Measurements from ENCODE around the gene TBCK. TPM values are rescaled to one million over a fixed set of nuclear protein-coding genes. Genes with fewer than 3 reads are reported as not detected.

The TBCK gene
- total and polyA plus RNA-seq, 2 of the 8 experiments (the other 6 are each of a cell fraction or from before 2014, with no cell fraction given) = 10.2 to 18.7 TPM

DNA sequence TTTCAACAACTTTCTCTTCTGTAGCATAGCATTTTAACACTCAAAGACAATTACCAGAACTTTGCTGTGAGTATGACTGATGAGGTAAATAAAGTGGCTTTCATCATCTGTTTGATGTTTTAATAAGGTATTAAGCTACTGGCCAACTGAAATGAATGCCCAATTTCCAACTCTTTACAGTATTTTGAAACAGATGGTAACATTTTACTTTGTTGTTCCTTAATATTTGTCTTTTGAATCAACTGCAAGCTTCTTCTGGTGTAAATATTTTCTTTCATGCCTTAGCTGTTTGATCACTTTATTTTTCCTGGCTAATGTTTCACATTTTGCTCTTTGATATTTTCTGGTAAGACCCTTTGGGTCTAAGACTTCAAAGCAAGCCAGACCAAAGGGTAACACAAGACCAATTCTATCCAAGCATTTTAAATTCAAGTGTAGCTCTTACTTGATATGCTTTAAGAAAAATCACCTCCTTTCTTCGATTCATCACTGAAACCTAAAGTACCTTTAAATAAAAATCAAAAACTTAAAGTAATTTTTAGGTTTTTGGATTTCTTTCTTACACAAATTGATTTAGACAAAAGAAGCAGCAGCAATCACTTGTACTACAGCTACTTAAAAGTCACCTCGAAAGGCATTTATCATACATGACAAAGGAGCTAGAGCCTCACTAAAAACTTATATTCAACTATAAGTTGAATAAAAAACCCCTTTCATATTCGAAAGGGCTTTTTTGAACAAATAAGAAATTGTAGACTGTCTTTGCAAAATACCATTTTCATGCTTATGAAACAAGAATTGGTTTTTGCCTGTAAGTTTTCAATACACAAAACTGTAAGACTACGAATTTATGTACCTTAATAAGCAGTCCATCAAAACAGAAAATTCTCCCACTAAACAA lies 57.6 kb downstream of the TBCK start:
- Histone ChIP-seq H4K8ac (ENCODE audit: extremely low read depth, insufficient read depth, low read length) (no peak overlapping the region), H3K4me3 (ENCODE audit: extremely low read depth in 1 of 4, insufficient read depth in 2 of 4, low read depth in 3 of 4, low read length in 4 of 4) (no peak overlapping the region), H3K27me3 (replicated peaks in 1 of 4; ENCODE audit: control insufficient read depth in 3 of 4, extremely low read depth in 1 of 4, insufficient read depth in 3 of 4, low read length in 3 of 4) (no peaks in the 10 kb centered on the region), H2BK20ac (ENCODE audit: low read length) (no peak overlapping the region), H2AK5ac (ENCODE audit: low read depth, low read length) (no peak overlapping the region), H2AFZ (ENCODE audit: low read length) (no peak overlapping the region), H2BK12ac (ENCODE audit: low read depth, low read length) (no peak overlapping the region), H3K36me3 (ENCODE audit: control insufficient read depth in 2 of 4, insufficient read depth in 4 of 4, low read length in 3 of 4) (no peaks in the 10 kb centered on the region; a peak in 1 of 8 replicates), H3K9me3 (ENCODE audit: insufficient read depth in 2 of 2, low read depth in 1 of 2, low read length in 1 of 2) (no peaks in the 10 kb centered on the region), H3K79me2 (ENCODE audit: control insufficient read depth in 1 of 2, insufficient read depth in 2 of 2, low read length in 2 of 2) (no peaks in the 10 kb centered on the region), H4K91ac (replicated peaks; ENCODE audit: insufficient read length, low read length) (no peak overlapping the region), H3K4me2 (ENCODE audit: insufficient read depth in 1 of 2, low read depth in 2 of 2, low read length in 2 of 2) (no peak overlapping the region), H3K56ac (replicated peaks; ENCODE audit: insufficient read length, low read depth, low read length) (no peak overlapping the region), H4K5ac (ENCODE audit: insufficient read length, low read depth, low read length) (no peak overlapping the region), H3K23me2 (ENCODE audit: low read depth, low read length) (no peaks in the 10 kb centered on the region), H2BK120ac (replicated peaks; ENCODE audit: low read depth, low read length) (no peak overlapping the region), H3K27ac (ENCODE audit: low read depth, low read length) (no peak overlapping the region), H3K18ac (ENCODE audit: extremely low read depth, low read length) (no peak overlapping the region), H3K14ac (ENCODE audit: insufficient read length) (no peak overlapping the region), H3K4me1 (replicated peaks in 1 of 4; ENCODE audit: control insufficient read depth in 3 of 4, insufficient read depth in 4 of 4, low read length in 3 of 4) (peaks cover 0 to 5% (median 0%) of the 10 kb centered on the region in 4 experiments; a peak in 1 of 7 replicates), H3K23ac (ENCODE audit: insufficient read length) (no peak overlapping the region), H4K20me1 (replicated peaks in 1 of 2; ENCODE audit: control insufficient read depth in 1 of 2, insufficient read depth in 2 of 2, low read length in 2 of 2) (peaks cover 0 to 2% of the 10 kb centered on the region in 2 experiments), H2BK5ac (ENCODE audit: low read depth, low read length) (no peak overlapping the region), H2BK15ac (ENCODE audit: low read length) (no peak overlapping the region), H3K4ac (replicated peaks; ENCODE audit: insufficient read length, low read depth, low read length) (no peak overlapping the region), H3K9ac (replicated peaks in 1 of 4; ENCODE audit: extremely low read depth in 1 of 4, low read depth in 3 of 4, low read length in 3 of 4) (no peak overlapping the region), H3K79me1 (ENCODE audit: low read depth, low read length) (no peaks in the 10 kb centered on the region)
- ChIA-PET CTCF (ENCODE audit: partially characterized antibody) (interaction anchor here (1.0 to 2.1 kb wide), 2 partner anchors 8 to 20 kb away, joined by 3 to 6 read pairs; no protein-coding TSS in a partner anchor), POLR2A (ENCODE audit: partially characterized antibody) (no interaction called here)
- WGBS, 2 experiments (ENCODE audit: extremely low coverage in 1 of 2, insufficient coverage in 1 of 2, insufficient read length in 1 of 2, insufficient replicate concordance in 2 of 2, low coverage in 1 of 2, low lambda C conversion rate in 2 of 2, missing lambda C conversion rate in 1 of 2) = 74% methylated on average over 4 of the region's 4 CpGs; no CpG with 5 or more reads in 1 of the 2 experiments
- FAIRE-seq = no peak
- DNase-seq (ENCODE audit: low read depth in 1 of 2, low spot score in 2 of 2) = no peak
- TF ChIP-seq, protein P1, sequence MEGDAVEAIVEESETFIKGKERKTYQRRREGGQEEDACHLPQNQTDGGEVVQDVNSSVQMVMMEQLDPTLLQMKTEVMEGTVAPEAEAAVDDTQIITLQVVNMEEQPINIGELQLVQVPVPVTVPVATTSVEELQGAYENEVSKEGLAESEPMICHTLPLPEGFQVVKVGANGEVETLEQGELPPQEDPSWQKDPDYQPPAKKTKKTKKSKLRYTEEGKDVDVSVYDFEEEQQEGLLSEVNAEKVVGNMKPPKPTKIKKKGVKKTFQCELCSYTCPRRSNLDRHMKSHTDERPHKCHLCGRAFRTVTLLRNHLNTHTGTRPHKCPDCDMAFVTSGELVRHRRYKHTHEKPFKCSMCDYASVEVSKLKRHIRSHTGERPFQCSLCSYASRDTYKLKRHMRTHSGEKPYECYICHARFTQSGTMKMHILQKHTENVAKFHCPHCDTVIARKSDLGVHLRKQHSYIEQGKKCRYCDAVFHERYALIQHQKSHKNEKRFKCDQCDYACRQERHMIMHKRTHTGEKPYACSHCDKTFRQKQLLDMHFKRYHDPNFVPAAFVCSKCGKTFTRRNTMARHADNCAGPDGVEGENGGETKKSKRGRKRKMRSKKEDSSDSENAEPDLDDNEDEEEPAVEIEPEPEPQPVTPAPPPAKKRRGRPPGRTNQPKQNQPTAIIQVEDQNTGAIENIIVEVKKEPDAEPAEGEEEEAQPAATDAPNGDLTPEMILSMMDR (IDR thresholded peaks at IDR 0.05; ENCODE audit: control extremely low read depth in 1 of 3, insufficient read depth in 1 of 3, low read depth in 1 of 3, low read length in 3 of 3) = no peak
